ENCODE measurements around the gene SKP1. TPM values are rescaled to one million over a fixed set of nuclear protein-coding genes. Genes with fewer than 3 reads are reported as not detected.
A peak's percentile ranks its signal among the peaks of the same experiment; 100 is the strongest.
"Not testable (repeated sequence)": the region's sequence is repeated elsewhere in the genome, so short reads cannot be mapped to it uniquely, and the experiment has no call there.

The SKP1 gene
- total RNA-seq, result 100 to 1,000 TPM; 229 to 275 (median 253) TPM

GRCh38 chr5:134176511-134177368 lies at the start of gene SKP1:
SKP1 (minus strand) TSS chr5:134176950; CDS start chr5:134174022, 2,928 bp downstream.
- TF ChIP-seq CTCF (IDR thresholded peaks at IDR 0.05) (no peak), POLR2A (IDR thresholded peaks at IDR 0.05) (peak in 1 of 2 donors; percentile 90)
- H3K4me3 ChIP-seq (ENCODE audit: low read depth, poor library complexity, severe bottlenecking), result peak within 1 kb of the TSS; percentile 82
- 0 to 1% methylated on average over 31 to 72 of the region's 92 CpGs for WGBS, 2 donors
- peak; percentile 72 to 95 for DNase-seq (ENCODE audit: low spot score in 2 of 2)
- intact Hi-C loops (cut with DNase I; ENCODE audit: low total_unique reads), result no loop called here

GRCh38 chr5:134225780-134226440 lies 49.2 kb upstream of the SKP1 start, which contains the start of gene PPP2CA:
PPP2CA (minus strand) TSS chr5:134226073; CDS start chr5:134225861, 212 bp downstream.
- peak; percentile 99 to 100 for DNase-seq (ENCODE audit: low spot score in 2 of 2)
- 0 to 1% methylated on average over 29 to 69 of the region's 73 CpGs for WGBS, 2 donors
- TF ChIP-seq CTCF (IDR thresholded peaks at IDR 0.05), result no peak
- peak in 1 of 2 donors; percentile 71 for TF ChIP-seq POLR2A (IDR thresholded peaks at IDR 0.05)
- intact Hi-C loops (cut with DNase I; ENCODE audit: low total_unique reads), result no loop called here
- H3K4me3 ChIP-seq (ENCODE audit: low read depth, poor library complexity, severe bottlenecking), result peak within 1 kb of the TSS; percentile 98

GRCh38 chr5:134224888-134225779 lies 48.4 kb upstream of the SKP1 start:
- DNase-seq (ENCODE audit: low spot score in 2 of 2), result peak; percentile 30 to 91
- WGBS, 2 donors, result 1% methylated on average over 20 to 25 of the region's 49 CpGs
- H3K4me3 ChIP-seq (ENCODE audit: low read depth, poor library complexity, severe bottlenecking), result peak overlapping the region; percentile 98
- intact Hi-C loops (cut with DNase I; ENCODE audit: low total_unique reads), result no loop called here
- no peak for TF ChIP-seq CTCF (IDR thresholded peaks at IDR 0.05)
- TF ChIP-seq POLR2A (IDR thresholded peaks at IDR 0.05), result no peak

GRCh38 chr5:134223406-134224248 lies 46.9 kb upstream of the SKP1 start:
- no peak for TF ChIP-seq POLR2A (IDR thresholded peaks at IDR 0.05)
- TF ChIP-seq CTCF (IDR thresholded peaks at IDR 0.05), result no peak
- no peak for DNase-seq (ENCODE audit: low spot score in 2 of 2)
- H3K4me3 ChIP-seq (ENCODE audit: low read depth, poor library complexity, severe bottlenecking), result peak overlapping the region; percentile 98
- intact Hi-C loops (cut with DNase I; ENCODE audit: low total_unique reads), result no loop called here
- 34 to 36% methylated on average over 9 of the region's 9 CpGs for WGBS, 2 donors

- WGBS, 2 donors, result 80% methylated on average over 5 of the region's 5 CpGs
- H3K4me3 ChIP-seq (ENCODE audit: low read depth, poor library complexity, severe bottlenecking); intact Hi-C loops (cut with DNase I; ENCODE audit: low total_unique reads); DNase-seq (ENCODE audit: low spot score in 2 of 2): not testable (repeated sequence)
Observed at GRCh38 chr5:134221690-134222089, 44.9 kb upstream of the SKP1 start.
